ENCODE data around the gene DLAT.
"Not testable (repeated sequence)": the region's sequence is repeated elsewhere in the genome, so short reads cannot be mapped to it uniquely, and the experiment has no call there.

Gene DLAT

GRCh38 chr11:112005422-112006094 is 19.6 kb upstream of the DLAT start:
- no peak for DNase-seq (ENCODE audit: low read depth, low spot score)

- DNase-seq (ENCODE audit: low read depth, low spot score), result not testable (repeated sequence)
Observed at GRCh38 chr11:112006095-112006441, 19.1 kb upstream of the DLAT start.

GRCh38 chr11:112011451-112011850 is 13.8 kb upstream of the DLAT start:
- DNase-seq (ENCODE audit: low read depth, low spot score), result not testable (repeated sequence)

GRCh38 chr11:112012874-112013273 is 12.3 kb upstream of the DLAT start:
- no peak for DNase-seq (ENCODE audit: low read depth, low spot score)

GRCh38 chr11:112013497-112014164 is 11.6 kb upstream of the DLAT start:
- no peak for DNase-seq (ENCODE audit: low read depth, low spot score)

DNA sequence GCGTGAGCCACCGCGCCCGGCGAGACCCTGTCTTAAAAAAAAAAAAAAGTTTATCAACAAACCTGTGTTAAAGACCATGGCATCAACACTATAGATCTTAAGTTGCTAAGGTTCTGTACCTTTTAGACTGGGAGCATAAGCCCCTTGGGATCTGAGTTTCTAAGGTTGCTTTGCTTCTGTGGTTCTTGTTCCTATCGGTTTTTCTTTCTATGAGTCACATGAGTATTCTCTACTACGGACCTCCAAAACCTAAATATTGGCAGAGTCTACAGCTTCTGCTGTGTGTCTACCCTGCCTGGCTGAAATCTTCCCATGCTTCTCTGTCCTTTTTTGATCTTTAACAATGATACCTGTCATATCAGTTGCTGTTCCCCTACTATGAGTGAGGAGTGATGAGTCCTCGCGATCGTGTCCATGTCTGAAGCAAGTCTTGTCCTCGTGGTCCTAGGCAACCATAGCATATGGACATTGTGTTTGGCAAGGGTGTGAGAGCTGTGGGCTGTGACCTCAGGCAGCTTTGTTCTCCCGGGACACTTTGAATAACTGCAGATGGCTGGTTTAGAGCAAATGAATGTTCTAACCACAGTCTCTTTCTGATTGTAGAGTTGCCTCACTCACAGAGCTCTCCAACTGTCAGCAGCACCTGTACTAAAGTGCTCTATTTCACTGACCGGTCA is 9.0 kb upstream of the DLAT start:
- no peak for DNase-seq (ENCODE audit: low read depth, low spot score)

- no peak for DNase-seq (ENCODE audit: low read depth, low spot score)
Observed at GRCh38 chr11:112016765-112017376, 8.3 kb upstream of the DLAT start.

DNA sequence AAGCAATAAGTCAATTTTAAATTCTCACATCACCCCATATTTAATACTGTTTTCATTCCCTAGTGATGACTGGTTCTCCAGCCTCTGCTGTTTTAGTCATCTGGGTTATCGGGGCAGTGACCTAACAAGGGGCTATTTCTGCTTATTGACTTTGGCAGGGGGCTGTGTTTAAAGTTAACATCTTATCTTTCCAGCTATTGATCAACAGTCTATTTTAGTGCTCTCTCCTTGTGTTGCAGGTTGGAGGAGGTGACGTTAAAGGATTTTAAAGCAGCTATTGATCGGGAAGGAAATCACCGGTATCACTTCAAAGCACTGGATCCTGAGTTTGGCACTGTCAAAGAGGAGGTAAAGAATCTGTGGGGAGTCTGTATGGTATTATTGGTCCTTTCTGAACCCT is 7.7 kb upstream of the DLAT start:
- no peak for DNase-seq (ENCODE audit: low read depth, low spot score)

DNA sequence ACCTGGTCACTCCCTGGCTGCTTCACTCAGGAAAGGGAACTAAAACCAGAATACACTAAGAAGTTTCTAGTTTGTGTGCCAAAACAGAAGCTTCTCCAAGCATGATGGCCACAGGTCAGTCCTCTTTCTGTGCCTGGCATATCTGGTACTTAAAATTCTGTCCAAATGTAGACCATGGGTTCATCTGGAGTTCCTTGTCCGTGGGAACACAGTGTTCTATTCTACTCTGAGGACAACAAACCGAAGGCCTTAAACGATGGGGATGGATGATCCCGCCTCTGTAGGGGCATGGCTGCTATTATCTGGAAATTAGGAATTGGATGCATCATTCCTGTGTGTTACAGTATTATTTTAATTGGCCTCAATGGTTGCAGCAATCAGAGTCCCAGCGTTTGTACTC is 6.1 kb upstream of the DLAT start:
- no peak for DNase-seq (ENCODE audit: low read depth, low spot score)

DNA sequence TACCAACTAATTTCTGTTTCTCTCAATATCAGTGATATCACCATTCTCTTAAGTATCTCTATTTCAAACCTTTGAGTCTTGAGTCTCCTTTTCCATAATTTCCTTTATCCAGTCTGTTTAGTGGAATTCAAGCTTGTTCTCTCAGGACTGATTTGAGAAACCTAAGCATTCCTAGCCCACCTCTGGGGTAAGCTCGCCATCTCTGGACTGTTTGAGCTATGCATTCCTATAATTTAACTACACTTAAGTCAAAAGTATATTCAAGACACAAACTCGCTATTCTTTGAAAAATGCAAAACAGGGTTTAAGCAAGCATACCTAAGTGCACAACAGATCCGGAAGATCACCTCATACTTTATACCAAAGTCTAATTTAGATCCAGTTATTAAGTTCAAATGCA is 2.1 kb upstream of the DLAT start:
- DNase-seq (ENCODE audit: low read depth, low spot score), result no peak

- peak; percentile 7 for DNase-seq (ENCODE audit: low read depth, low spot score)
Observed at GRCh38 chr11:112024178-112024772, 933 bp upstream of the DLAT start.

GRCh38 chr11:112025707-112026106 is 499 bp downstream of the DLAT start:
- DNase-seq (ENCODE audit: low read depth, low spot score), result no peak

- not testable (repeated sequence) for DNase-seq (ENCODE audit: low read depth, low spot score)
Observed at GRCh38 chr11:112026784-112027410, 1.7 kb downstream of the DLAT start.

GRCh38 chr11:112029460-112029859 is 4.3 kb downstream of the DLAT start:
- no peak for DNase-seq (ENCODE audit: low read depth, low spot score)

DNA sequence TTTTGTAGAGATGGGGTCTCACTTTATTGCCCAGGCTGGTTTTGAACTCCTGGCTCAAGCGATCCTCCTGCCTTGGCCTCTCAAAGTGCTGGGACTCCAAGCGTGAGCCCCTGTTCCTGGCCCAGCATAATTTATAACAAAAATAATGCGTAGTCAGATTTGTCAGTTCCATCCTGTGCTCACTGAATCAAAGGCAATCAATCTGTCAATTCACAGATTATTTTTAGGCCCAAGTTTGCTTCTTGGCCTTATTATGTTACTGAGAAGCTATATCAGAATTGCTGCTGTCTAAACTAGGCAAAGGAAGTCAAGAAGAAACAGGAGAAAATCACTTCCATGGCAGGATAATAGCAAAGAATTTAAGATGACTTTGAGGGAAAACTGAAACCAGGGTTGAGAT is 8.7 kb downstream of the DLAT start:
- no peak for DNase-seq (ENCODE audit: low read depth, low spot score)

GRCh38 chr11:112037527-112037926 is 12.3 kb downstream of the DLAT start:
- DNase-seq (ENCODE audit: low read depth, low spot score), result no peak

DNA sequence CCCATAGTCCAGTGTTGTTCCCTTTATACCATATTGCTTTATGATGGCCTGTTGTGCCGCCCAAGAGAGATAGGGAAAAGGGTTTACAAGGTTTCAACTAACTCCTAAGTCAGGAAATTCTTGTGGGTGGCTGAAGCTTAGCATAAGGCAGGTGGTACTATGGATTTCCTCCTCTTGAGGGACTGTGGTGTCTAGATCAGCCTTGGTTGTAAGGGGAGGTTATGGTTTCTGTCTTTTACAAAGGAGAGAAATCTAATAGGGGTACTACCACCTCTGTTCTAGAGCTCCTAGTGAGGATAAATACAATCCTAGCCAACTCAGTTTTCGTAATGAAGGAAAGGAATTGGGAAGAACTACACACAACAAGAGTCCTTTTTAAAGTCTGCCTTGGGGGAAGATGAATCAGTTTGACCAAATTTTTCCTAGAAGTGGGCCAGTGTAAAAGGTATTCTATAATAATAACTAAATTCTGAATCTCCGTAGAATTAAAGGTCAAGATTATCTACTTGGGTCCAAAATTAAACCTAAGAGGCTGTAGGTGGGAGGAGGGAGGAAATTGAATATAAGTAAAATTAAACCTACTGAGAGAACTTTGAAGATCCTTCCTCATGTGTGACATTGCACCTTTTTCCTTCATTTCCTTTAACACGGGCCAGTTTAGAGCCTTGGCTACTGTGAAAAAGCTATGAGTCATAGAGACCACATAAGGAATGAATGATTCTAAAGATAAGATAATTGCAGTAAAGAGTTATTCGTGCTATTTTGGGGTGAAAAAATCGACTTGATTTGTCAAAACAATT is 17.2 kb downstream of the DLAT start:
- DNase-seq (ENCODE audit: low read depth, low spot score), result no peak

DNA sequence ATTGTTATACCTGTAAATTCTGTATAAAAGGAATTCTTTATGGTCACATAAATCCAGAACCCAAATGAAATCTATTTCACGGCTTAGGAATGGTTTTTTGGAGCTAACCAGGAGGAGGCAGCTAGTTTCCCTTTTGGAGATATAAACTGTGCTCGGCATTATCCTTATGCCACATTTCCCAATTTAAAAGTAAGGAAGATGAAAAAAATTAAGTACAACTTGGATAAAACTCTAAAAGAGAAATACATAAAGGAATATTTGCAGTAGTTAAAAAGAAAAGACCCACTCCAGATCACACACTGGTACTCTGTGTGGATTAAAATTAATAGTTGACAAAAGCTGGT is 17.7 kb downstream of the DLAT start:
- no peak for DNase-seq (ENCODE audit: low read depth, low spot score)

- DNase-seq (ENCODE audit: low read depth, low spot score), result no peak
Observed at GRCh38 chr11:112044961-112045360, 19.8 kb downstream of the DLAT start.

DNA sequence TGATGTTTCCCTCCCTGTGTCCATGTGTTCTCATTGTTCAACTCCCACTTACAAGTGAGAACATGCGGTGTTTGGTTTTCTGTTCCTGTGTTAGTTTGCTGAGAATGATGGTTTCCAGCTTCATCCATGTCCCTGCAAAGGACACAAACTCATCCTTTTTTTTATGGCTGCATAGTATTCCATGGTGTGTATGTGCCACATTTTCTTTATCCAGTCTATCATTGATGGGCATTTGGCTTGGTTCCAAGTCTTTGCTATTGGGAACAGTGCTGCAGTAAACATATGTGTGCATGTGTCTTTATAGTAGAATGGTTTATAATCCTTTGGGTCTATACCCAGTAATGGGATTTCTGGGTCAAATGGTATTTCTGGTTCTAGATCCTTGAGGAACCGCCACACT is 21.4 kb downstream of the DLAT start:
- not testable (repeated sequence) for DNase-seq (ENCODE audit: low read depth, low spot score)

DNA sequence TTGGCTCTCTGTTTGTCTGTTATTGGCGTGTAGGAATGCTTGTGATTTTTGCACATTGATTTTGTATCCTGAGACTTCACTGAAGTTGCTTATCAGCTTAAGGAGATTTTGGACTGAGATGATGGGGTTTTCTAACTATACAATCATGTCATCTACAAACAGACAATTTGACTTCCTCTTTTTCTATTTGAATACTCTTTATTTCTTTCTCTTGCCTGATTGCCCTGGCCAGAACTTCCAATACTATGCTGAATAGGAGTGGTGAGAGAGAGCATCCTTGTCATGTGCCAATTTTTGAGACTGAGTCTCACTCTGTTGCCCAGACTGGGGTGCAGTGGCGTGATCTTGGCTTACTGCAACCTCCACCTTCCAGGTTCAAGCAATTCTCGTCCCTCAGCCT is 23.0 kb downstream of the DLAT start:
- DNase-seq (ENCODE audit: low read depth, low spot score), result not testable (repeated sequence)
